ENCODE data around the gene CERS4. TPM values are rescaled to one million over a fixed set of nuclear protein-coding genes. Genes with fewer than 3 reads are reported as not detected.
"Not testable (repeated sequence)": the region's sequence is repeated elsewhere in the genome, so short reads cannot be mapped to it uniquely, and the experiment has no call there.

Gene CERS4
- total RNA-seq, 2 donors from 2014 or later: 12.2 to 22.1 TPM

DNA sequence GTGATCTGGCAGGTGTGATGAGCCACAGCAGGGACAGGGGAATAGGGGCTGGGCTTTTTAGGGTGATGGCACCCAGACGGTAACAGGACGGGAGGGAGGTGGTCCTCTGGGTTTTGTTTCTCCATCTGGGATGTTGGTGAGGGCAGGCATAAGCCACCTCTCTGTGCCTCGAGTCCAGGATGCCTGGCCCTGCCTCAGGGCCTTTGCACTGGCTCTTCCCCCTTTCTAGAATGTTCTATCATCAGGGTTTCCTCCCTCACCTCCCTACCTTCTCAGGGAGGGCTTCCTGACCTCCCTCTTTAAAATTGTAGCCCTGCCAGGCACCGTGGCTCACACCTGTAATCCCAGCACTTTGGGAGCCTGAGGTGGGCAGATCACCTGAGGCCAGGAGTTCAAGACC, 6.6 kb downstream of the CERS4 start:
- Mint-ChIP-seq H3K36me3 (ENCODE audit: low read depth) (no peaks in the 10 kb centered on the region), H3K27me3 (no peaks in the 10 kb centered on the region), H3K4me1 (peaks cover 19% of the 10 kb centered on the region), H3K27ac (peak overlapping the region; percentile 21), H3K4me3 (no peak overlapping the region)
- no peak for DNase-seq
- no peak for ATAC-seq
- no peaks in the 10 kb centered on the region for H3K9me3 ChIP-seq (ENCODE audit: control insufficient read depth, low read length, poor library complexity, severe bottlenecking)

DNA sequence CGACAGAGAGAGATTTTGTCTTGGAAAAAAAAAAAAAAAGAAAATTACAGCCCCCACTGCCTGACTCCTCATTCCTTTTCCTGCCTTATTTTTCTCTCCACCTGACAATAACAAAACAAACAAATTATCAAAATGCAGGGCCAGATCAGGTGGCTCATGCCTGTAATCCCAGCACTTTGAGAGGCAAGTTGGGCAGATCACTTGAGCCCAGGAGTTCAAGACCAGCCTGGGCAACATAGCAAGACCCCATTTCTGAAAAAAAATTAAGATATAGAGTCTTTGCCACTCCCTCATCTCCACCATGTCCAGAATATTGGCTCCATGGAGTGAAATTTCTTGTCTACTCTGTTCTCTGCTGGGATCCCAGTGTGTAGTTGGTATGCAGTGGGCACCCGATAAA, 7.2 kb downstream of the CERS4 start:
- no peak overlapping the region for H3K4me3 Mint-ChIP-seq
- no peaks in the 10 kb centered on the region for H3K36me3 Mint-ChIP-seq (ENCODE audit: low read depth)
- DNase-seq (no peak), ATAC-seq (no peak)
- H3K4me1 Mint-ChIP-seq: peaks cover 19% of the 10 kb centered on the region
- no peak overlapping the region for H3K27ac Mint-ChIP-seq
- no peaks in the 10 kb centered on the region for H3K9me3 ChIP-seq (ENCODE audit: control insufficient read depth, low read length, poor library complexity, severe bottlenecking)
- no peaks in the 10 kb centered on the region for H3K27me3 Mint-ChIP-seq

DNA sequence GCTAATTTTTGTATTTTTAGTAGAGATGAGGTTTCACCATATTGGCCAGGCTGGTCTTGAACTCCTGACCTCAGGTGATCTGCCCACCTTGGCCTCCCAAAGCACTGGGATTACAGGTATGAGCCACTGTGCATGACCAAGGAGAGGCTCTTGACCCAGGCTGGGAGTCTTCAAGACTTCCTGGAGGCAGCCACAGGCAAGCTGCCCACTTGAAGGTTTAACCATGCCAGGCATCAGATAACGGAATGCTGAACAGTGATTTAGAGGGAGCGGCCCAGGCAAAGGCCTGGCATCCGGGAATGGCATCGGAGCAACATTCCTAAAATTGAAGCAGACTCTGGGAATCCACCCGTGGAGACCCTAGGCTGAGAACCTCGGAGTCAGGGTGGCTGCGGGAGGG, 9.0 kb downstream of the CERS4 start:
- not testable (repeated sequence) for H3K36me3 Mint-ChIP-seq (ENCODE audit: low read depth); H3K4me3 Mint-ChIP-seq; H3K4me1 Mint-ChIP-seq; ATAC-seq; H3K27me3 Mint-ChIP-seq; DNase-seq; H3K9me3 ChIP-seq (ENCODE audit: control insufficient read depth, low read length, poor library complexity, severe bottlenecking)
- H3K27ac Mint-ChIP-seq: peak overlapping the region; percentile 69

DNA sequence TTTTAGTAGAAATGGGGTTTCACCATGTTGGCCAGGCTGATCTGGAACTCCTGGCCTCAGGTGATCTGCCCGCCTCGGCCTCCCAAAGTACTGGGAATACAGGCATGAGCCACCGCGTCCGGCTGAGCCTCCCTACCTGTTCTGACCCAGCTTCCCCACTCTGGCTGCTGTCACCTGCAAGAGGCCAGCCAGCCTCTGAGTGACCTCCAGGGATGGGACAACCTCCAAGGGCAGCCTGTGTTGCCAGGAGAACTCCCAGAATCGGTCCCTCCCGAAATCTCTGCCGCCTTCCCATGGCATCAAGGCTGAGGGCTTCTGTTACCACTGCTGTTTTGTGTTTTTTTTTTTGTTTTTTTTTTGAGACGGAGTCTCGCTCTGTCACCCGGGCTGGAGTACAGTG, 11.3 kb downstream of the CERS4 start:
- H3K27me3 Mint-ChIP-seq: no peaks in the 10 kb centered on the region
- ATAC-seq: no peak
- H3K4me3 Mint-ChIP-seq: no peak overlapping the region
- no peak overlapping the region for H3K27ac Mint-ChIP-seq
- peaks cover 3% of the 10 kb centered on the region for H3K4me1 Mint-ChIP-seq
- H3K36me3 Mint-ChIP-seq (ENCODE audit: low read depth): no peaks in the 10 kb centered on the region
- no peak for DNase-seq
- H3K9me3 ChIP-seq (ENCODE audit: control insufficient read depth, low read length, poor library complexity, severe bottlenecking): no peaks in the 10 kb centered on the region

DNA sequence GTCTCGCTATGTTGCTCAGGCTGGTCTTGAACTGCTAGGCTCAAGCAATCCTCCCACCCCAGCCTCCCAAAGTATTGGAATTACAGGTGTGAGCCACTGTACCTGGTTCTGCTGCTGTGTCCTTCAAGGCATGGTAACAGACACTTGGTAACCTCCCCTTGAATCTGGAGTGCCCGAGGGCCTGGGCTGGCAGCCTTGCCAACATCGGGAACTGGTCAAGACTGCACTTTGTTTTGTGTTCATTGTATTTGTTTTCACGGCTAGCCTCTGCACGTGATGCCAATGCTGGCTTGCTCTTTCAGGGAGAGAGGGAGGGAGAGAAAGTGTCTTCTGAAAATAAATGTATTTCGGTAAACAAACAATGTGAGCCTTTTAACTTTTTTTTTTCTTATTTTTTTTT, 12.0 kb downstream of the CERS4 start:
- DNase-seq: no peak
- H3K36me3 Mint-ChIP-seq (ENCODE audit: low read depth): no peaks in the 10 kb centered on the region
- no peak overlapping the region for H3K4me3 Mint-ChIP-seq
- peaks cover 3% of the 10 kb centered on the region for H3K4me1 Mint-ChIP-seq
- H3K27ac Mint-ChIP-seq: no peak overlapping the region
- H3K9me3 ChIP-seq (ENCODE audit: control insufficient read depth, low read length, poor library complexity, severe bottlenecking): no peaks in the 10 kb centered on the region
- ATAC-seq: no peak
- no peaks in the 10 kb centered on the region for H3K27me3 Mint-ChIP-seq

DNA sequence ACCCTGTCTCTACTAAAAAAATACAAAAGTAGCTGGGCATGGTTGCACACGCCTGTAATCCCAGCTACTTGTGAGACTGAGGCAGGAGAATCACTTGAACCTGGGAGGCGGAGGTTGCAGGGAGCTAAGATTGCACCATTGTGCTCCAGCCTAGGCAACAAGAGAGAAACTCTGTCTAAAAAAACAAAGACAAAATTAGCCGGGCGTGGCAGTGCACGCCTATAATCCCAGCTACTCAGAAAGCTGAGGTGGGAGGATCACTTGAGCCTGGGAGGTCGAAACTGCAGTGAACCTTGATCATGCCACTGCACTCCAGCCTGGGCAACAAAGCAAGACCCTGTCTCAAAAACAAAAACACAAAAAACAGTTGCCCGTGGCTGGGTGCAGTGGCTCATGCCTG, 14.3 kb downstream of the CERS4 start:
- not testable (repeated sequence) for H3K36me3 Mint-ChIP-seq (ENCODE audit: low read depth); DNase-seq; H3K27ac Mint-ChIP-seq; H3K27me3 Mint-ChIP-seq; H3K4me1 Mint-ChIP-seq; ATAC-seq; H3K4me3 Mint-ChIP-seq; H3K9me3 ChIP-seq (ENCODE audit: control insufficient read depth, low read length, poor library complexity, severe bottlenecking)

DNA sequence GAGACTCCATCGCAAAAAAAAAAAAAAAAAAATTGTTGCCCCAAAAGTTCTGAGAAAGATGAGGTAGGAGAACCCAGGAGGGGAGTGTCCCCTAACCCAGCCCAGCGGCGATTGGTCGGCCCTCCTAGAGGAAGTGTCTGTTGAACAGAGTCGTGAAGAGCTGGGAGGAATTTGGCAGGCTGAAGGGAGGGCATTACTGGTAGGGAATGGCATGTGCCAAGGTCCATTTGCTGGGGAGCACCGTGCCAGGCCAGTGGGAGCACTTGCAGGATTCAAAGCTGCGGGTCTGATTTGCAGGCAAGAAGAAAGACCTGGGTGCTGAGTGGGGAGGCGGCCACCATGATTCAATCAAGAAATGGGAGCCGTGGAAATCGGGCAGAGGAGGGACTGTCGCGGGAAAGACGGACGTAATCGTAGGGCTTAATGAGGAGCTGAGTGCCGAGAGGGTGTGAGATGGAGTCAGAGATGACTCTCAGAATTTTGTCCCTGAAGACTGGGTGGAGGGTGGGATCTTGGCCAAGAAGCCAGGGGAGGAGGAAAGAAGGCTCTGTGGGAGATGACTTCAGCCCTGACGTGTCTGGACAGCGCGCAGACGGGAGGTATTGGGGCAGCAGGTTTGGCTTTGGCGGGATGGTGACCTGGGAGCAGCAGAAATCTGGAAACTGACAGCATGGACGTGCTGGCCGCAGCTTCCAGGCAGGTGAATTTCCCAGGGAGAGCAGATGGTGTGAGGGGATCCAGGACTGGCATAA, 15.4 kb downstream of the CERS4 start:
- Mint-ChIP-seq H3K36me3 (ENCODE audit: low read depth) (no peaks in the 10 kb centered on the region), H3K4me1 (peaks cover 5% of the 10 kb centered on the region), H3K27ac (no peak overlapping the region), H3K4me3 (no peak overlapping the region), H3K27me3 (no peaks in the 10 kb centered on the region)
- H3K9me3 ChIP-seq (ENCODE audit: control insufficient read depth, low read length, poor library complexity, severe bottlenecking): no peaks in the 10 kb centered on the region
- DNase-seq: no peak
- no peak for ATAC-seq

DNA sequence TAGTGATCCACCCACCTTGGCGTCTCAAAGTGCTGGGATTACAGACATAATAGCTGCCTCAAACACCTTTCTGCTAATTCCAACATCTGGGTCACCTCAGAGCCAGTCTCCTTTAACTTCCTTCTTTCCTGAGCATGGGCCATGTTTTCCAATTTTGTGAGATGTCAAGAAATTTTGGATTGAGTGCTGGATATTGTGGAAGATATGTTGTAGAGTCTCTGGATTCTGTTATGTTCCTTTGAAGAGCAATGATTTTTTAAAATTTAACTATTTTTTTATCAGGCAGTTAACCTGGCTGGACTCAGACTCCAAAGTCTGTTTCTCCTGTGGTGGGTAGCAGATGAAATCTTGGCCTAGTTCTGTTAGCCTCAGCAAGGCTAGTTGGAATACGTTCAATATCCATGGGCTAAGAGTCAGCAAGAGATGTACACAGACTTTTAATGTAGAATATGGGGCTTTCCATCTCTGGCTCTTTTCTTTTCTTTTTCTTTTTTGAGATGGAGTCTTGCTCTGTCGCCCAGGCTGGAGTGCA, 22.0 kb downstream of the CERS4 start:
- ATAC-seq: no peak
- Mint-ChIP-seq H3K4me3 (no peak overlapping the region), H3K36me3 (ENCODE audit: low read depth) (no peaks in the 10 kb centered on the region), H3K4me1 (peaks cover 2% of the 10 kb centered on the region), H3K27ac (no peak overlapping the region), H3K27me3 (no peaks in the 10 kb centered on the region)
- H3K9me3 ChIP-seq (ENCODE audit: control insufficient read depth, low read length, poor library complexity, severe bottlenecking): no peaks in the 10 kb centered on the region
- no peak for DNase-seq

DNA sequence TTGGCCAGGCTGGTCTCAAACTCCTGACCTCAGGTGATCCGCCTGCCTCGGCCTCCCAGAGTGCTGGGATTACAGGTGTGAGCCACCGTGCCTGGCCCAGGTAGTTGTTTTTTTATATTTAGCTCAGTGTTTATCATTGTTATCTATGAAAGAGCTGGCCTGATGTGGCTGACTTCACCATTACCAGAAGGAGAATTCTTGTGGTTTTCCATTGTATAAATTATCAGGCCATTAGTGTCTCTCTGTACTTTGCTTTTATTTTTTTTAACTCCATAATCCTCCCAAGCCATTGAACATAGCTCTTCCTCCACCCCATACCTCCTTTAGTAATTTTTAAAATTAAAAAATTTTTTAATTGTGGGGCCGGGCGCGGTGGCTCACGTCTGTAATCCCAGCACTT, 24.2 kb downstream of the CERS4 start:
- no peaks in the 10 kb centered on the region for H3K9me3 ChIP-seq (ENCODE audit: control insufficient read depth, low read length, poor library complexity, severe bottlenecking)
- H3K27ac Mint-ChIP-seq: no peak overlapping the region
- no peaks in the 10 kb centered on the region for H3K36me3 Mint-ChIP-seq (ENCODE audit: low read depth)
- H3K4me1 Mint-ChIP-seq: peaks cover 2% of the 10 kb centered on the region
- ATAC-seq: no peak
- no peak overlapping the region for H3K4me3 Mint-ChIP-seq
- DNase-seq: no peak
- no peaks in the 10 kb centered on the region for H3K27me3 Mint-ChIP-seq

DNA sequence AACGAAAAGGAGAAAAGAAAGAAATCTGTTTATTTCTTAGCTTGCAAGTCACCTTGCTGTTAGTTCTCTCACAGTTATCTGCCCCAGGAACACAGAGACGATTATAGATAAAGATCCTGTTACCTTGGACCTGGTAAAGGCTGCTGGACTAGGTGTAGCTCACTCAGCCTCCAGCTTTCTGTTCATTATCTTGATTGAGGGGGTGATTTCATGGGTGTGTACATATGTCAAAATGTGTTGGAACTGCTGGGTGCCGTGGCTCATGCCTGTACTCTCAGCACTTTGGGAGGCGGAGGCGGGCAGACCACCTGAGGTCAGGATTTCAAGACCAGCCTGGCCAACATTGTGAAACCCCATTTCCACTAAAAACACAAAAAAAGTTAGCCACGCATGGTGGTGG, 27.9 kb downstream of the CERS4 start:
- Mint-ChIP-seq H3K4me1 (peaks cover 16% of the 10 kb centered on the region), H3K36me3 (ENCODE audit: low read depth) (no peaks in the 10 kb centered on the region), H3K27me3 (no peaks in the 10 kb centered on the region), H3K27ac (no peak overlapping the region), H3K4me3 (no peak overlapping the region)
- ATAC-seq: no peak
- DNase-seq: no peak
- H3K9me3 ChIP-seq (ENCODE audit: control insufficient read depth, low read length, poor library complexity, severe bottlenecking): no peaks in the 10 kb centered on the region

DNA sequence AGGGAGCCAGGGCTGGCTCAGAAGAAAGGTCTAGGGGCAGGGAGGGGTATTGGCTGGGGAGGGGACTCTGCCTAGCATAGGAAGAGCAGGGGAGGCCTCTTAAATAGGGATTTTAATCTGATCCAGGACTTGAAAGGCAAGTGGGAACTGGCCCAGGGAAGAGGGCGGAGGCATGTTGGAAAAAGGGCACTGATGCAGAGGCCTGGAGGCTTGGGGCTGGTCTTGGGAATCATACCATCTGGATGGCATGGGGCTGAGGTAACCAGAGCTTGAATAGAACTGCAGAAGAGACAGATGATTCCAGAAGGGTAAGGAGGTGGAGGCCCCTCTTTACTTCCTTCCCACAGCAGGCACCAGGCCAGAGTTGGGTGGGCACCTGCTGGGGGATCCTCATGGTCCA, 29.1 kb downstream of the CERS4 start:
- no peak for DNase-seq
- ATAC-seq: no peak
- no peaks in the 10 kb centered on the region for H3K36me3 Mint-ChIP-seq (ENCODE audit: low read depth)
- H3K27me3 Mint-ChIP-seq: no peaks in the 10 kb centered on the region
- no peak overlapping the region for H3K27ac Mint-ChIP-seq
- H3K4me1 Mint-ChIP-seq: peaks cover 16% of the 10 kb centered on the region
- no peaks in the 10 kb centered on the region for H3K9me3 ChIP-seq (ENCODE audit: control insufficient read depth, low read length, poor library complexity, severe bottlenecking)
- no peak overlapping the region for H3K4me3 Mint-ChIP-seq

DNA sequence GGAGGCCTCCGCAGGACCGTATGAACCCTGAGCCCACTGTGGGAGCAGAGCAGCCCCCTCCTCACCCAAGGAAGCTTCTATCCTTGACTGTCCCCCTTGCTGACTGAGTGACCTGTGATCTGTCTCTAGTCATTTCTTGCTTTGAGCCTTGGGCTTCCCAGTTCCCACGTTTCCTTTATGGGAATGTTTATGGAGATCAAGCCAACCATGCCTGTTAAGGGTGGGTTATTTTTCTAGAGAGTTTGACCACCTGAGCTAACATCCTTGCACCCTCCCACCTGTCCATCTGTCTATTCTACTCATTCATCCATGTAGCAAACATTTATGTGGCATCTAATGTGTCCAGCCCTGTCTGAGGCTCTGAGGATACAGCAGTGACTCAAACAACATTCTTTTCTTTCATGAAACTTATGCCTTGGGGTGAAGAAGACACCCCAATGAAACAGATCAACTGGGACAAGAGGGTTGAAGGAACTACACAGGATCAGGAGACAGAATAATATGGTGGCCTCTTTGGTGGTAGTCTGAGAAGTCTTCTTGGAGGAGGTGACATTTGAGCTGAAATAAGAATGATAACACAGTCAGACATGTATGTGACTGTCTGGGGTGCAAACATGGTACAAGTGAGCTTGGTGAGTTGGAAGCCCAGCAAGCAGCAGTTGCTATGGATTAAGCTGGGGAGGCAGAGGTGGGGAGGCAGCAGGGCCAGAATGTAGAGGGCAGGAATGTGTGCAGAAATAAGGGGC, 30.5 kb downstream of the CERS4 start:
- no peaks in the 10 kb centered on the region for H3K9me3 ChIP-seq (ENCODE audit: control insufficient read depth, low read length, poor library complexity, severe bottlenecking)
- Mint-ChIP-seq H3K27me3 (no peaks in the 10 kb centered on the region), H3K4me3 (peak overlapping the region; percentile 53), H3K36me3 (ENCODE audit: low read depth) (peaks cover 2% of the 10 kb centered on the region), H3K4me1 (peaks cover 16% of the 10 kb centered on the region), H3K27ac (peak overlapping the region; percentile 72)
- no peak for ATAC-seq
- DNase-seq: no peak

DNA sequence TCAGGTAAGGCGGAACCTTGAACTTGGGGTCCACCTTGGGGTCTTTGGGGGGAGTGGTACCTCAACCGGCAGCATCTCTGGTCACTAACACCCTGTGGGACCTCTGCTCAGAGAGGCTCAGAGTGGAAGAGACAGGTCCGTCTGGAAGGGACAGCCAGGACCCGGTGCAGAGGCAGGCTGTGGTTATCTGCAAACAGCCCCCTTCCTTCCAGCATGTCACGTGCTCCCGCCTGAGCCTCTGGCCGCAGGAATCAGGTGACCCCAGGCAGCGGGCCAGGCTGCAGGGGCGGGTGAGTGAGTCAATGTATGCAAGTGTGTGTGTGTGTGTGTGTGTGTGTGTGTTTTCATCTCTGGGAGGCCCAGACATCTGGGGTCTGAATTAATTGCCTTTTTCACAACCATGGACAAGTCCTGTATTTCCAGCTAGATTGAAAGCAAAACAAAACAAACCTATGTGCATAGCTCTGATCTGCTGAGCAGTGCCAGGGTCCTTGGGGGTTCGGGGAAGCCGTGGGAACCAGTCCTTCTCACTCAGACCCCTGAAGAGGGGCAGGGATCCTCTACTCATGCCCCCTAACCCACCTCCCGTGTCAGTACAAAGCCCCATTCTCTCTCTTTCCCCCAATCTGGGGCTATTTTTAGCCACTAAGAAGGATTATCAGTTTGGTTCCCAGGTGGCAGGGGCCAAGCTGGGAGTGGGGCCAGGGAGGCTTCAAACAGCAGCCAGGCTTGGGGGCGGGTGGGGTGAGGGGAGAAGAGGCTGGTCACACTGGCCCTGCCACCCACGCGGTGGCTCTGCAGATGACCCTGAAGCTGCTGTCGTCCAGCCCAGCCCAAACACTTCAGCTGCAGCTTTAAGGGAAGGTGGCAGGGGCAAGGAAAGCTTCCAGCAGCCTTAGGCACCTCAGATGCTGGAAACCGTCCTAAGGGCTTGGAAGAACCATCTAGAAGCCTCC, 31.4 kb downstream of the CERS4 start:
- Mint-ChIP-seq H3K36me3 (ENCODE audit: low read depth) (peaks cover 2% of the 10 kb centered on the region), H3K4me1 (peaks cover 16% of the 10 kb centered on the region), H3K4me3 (peak overlapping the region; percentile 64), H3K27ac (peak overlapping the region; percentile 72), H3K27me3 (no peaks in the 10 kb centered on the region)
- DNase-seq (peak in 1 of 3 donors; percentile 11), ATAC-seq (peak; percentile 62)
- H3K9me3 ChIP-seq (ENCODE audit: control insufficient read depth, low read length, poor library complexity, severe bottlenecking): no peaks in the 10 kb centered on the region

Data from T-helper 17 cell (primary cell).